Measurements from ENCODE around the gene ZNF407.

The ZNF407 gene

GRCh38 chr18:75109319-75109691 is 511.6 kb downstream of the ZNF407 start:
- TF ChIP-seq, protein P1, sequence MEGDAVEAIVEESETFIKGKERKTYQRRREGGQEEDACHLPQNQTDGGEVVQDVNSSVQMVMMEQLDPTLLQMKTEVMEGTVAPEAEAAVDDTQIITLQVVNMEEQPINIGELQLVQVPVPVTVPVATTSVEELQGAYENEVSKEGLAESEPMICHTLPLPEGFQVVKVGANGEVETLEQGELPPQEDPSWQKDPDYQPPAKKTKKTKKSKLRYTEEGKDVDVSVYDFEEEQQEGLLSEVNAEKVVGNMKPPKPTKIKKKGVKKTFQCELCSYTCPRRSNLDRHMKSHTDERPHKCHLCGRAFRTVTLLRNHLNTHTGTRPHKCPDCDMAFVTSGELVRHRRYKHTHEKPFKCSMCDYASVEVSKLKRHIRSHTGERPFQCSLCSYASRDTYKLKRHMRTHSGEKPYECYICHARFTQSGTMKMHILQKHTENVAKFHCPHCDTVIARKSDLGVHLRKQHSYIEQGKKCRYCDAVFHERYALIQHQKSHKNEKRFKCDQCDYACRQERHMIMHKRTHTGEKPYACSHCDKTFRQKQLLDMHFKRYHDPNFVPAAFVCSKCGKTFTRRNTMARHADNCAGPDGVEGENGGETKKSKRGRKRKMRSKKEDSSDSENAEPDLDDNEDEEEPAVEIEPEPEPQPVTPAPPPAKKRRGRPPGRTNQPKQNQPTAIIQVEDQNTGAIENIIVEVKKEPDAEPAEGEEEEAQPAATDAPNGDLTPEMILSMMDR (IDR thresholded peaks at IDR 0.05; ENCODE audit: insufficient read depth, low read length), result no peak
- no peak for TF ChIP-seq REST (IDR thresholded peaks at IDR 0.05; ENCODE audit: insufficient replicate concordance, low read depth)
- no peak for TF ChIP-seq GABPA (IDR thresholded peaks at IDR 0.05; ENCODE audit: low read depth)
- no peak for TF ChIP-seq SPI1 (IDR thresholded peaks at IDR 0.05; ENCODE audit: borderline replicate concordance, low read depth)
- TF ChIP-seq POLR2AphosphoS5 (IDR thresholded peaks at IDR 0.05; ENCODE audit: low read depth), result no peak

DNA sequence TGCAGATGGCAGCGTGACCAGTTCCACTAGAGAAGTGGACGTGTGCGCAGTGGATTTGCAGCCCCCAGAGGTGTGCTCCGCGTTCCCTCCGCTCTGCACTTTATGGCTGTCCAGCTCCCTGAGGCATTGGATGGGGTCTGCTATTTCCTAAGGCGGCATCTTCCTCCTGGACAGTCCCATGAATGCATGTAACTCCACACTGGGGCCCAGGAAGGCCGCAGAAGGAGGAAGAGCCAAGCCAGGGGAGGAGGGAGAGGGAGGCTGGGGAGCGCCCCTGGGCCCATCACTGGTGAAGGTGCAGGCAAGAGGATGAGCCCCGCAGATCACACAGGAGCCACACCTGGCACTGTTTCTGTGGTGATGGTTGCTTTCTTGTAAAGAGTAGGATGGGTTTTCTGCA is 512.1 kb downstream of the ZNF407 start:
- DNase-seq (ENCODE audit: low read depth in 1 of 2, low spot score in 1 of 2), result no peak
- Histone ChIP-seq H3K27ac (replicated peaks) (no peak overlapping the region), H3K27me3 (ENCODE audit: insufficient read depth, poor library complexity, severe bottlenecking) (no peaks in the 10 kb centered on the region), H3K4me3 (replicated peaks; ENCODE audit: insufficient read depth, low read length) (no peak overlapping the region)
- TF ChIP-seq REST (IDR thresholded peaks at IDR 0.05; ENCODE audit: insufficient replicate concordance, low read depth), result no peak
- TF ChIP-seq GABPA (IDR thresholded peaks at IDR 0.05; ENCODE audit: low read depth), result no peak
- TF ChIP-seq POLR2AphosphoS5 (IDR thresholded peaks at IDR 0.05; ENCODE audit: low read depth), result no peak
- no peak for TF ChIP-seq SPI1 (IDR thresholded peaks at IDR 0.05; ENCODE audit: borderline replicate concordance, low read depth)
- TF ChIP-seq, protein P1 (IDR thresholded peaks at IDR 0.05; ENCODE audit: insufficient read depth, low read length), result no peak

More at GRCh38 chr18:75109319-75109691, 511.6 kb downstream of the ZNF407 start:
- Histone ChIP-seq H3K27me3 (ENCODE audit: insufficient read depth, poor library complexity, severe bottlenecking) (no peaks in the 10 kb centered on the region), H3K27ac (replicated peaks) (no peak overlapping the region), H3K4me3 (replicated peaks; ENCODE audit: insufficient read depth, low read length) (no peak overlapping the region)
- no peak for DNase-seq (ENCODE audit: low read depth in 1 of 2, low spot score in 1 of 2)

DNA sequence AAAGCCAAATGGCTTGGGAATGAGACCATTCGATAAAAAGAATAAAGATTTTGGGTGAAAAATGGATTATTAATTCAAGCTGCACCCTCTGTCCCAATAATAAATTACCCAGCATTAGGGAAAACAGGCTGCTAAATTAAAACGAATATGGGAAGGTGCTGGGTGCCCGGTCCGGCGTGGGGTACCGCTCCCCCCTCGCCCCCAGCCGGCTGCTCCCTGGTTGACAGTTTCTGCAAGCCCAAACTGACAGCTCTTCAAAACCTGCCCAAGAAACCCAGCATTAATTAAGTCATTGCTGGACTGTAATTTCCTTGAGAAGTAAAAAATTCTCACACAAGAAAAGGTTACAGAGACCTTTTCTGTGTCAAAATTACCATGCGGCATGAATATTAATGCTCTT is 512.6 kb downstream of the ZNF407 start:
- H3K27me3 ChIP-seq (ENCODE audit: insufficient read depth, poor library complexity, severe bottlenecking), result no peaks in the 10 kb centered on the region
- H3K4me3 ChIP-seq (replicated peaks; ENCODE audit: insufficient read depth, low read length), result no peak overlapping the region
- DNase-seq (ENCODE audit: low read depth in 1 of 2, low spot score in 1 of 2), result no peak
- H3K27ac ChIP-seq (replicated peaks), result no peak overlapping the region
- TF ChIP-seq REST (IDR thresholded peaks at IDR 0.05; ENCODE audit: insufficient replicate concordance, low read depth), result no peak
- no peak for TF ChIP-seq GABPA (IDR thresholded peaks at IDR 0.05; ENCODE audit: low read depth)
- no peak for TF ChIP-seq POLR2AphosphoS5 (IDR thresholded peaks at IDR 0.05; ENCODE audit: low read depth)
- no peak for TF ChIP-seq SPI1 (IDR thresholded peaks at IDR 0.05; ENCODE audit: borderline replicate concordance, low read depth)
- TF ChIP-seq, protein P1 (IDR thresholded peaks at IDR 0.05; ENCODE audit: insufficient read depth, low read length), result no peak
